ENCODE data around the gene FBXO17. TPM values are rescaled to one million over a fixed set of nuclear protein-coding genes. Genes with fewer than 3 reads are reported as not detected.
A peak's percentile ranks its signal among the peaks of the same experiment; 100 is the strongest.
"Not testable (repeated sequence)": the region's sequence is repeated elsewhere in the genome, so short reads cannot be mapped to it uniquely, and the experiment has no call there.

FBXO17 gene
- total and polyA plus RNA-seq, 12 donors: 1.00 to 3.2 (median 2.2) TPM

- H3K4me3 ChIP-seq: no peak overlapping the region
- intact Hi-C loops (cut with DNase I): no loop called here
- H3K4me1 ChIP-seq: no peaks in the 10 kb centered on the region
Measured at GRCh38 chr19:38941979-38942378, 33.6 kb downstream of the FBXO17 start.

GRCh38 chr19:38941466-38941865 is 34.1 kb downstream of the FBXO17 start:
- whole genome bisulfite sequencing, 2 donors: 89 to 90% methylated on average over 5 of the region's 5 CpGs
- ATAC-seq; H3K27ac ChIP-seq; H3K27me3 ChIP-seq; H3K9me3 ChIP-seq; H3K4me3 ChIP-seq; DNase-seq; intact Hi-C loops (cut with DNase I); H3K36me3 ChIP-seq; H3K4me1 ChIP-seq: not testable (repeated sequence)

More at GRCh38 chr19:38941979-38942378, 33.6 kb downstream of the FBXO17 start:
- Histone ChIP-seq H3K27me3 (no peaks in the 10 kb centered on the region), H3K36me3 (peaks cover 0 to 4% (median 0%) of the 10 kb centered on the region in 9 donors), H3K9me3 (no peaks in the 10 kb centered on the region), H3K27ac (no peak overlapping the region)
- WGBS, 2 donors: 78 to 87% methylated on average over 2 of the region's 2 CpGs
- TF ChIP-seq CTCF (IDR thresholded peaks at IDR 0.05): no peak
- DNase-seq (no peak), ATAC-seq (no peak)

GRCh38 chr19:38939957-38940356 is 35.6 kb downstream of the FBXO17 start:
- WGBS, 2 donors: 59% methylated on average over 5 of the region's 5 CpGs
- intact Hi-C loops (cut with DNase I): loop anchor here in 4 of 10 donors (10.0 kb wide), 5 partner anchors 205 to 535 kb away; partner anchors contain the start of gene FAM98C (in 1 of the 4)
- TF ChIP-seq CTCF (IDR thresholded peaks at IDR 0.05): no peak
- H3K36me3 ChIP-seq: peaks cover 0 to under 1% (median 0%) of the 10 kb centered on the region in 9 donors
- H3K27me3 ChIP-seq: no peaks in the 10 kb centered on the region
- peaks cover 0 to under 1% (median 0%) of the 10 kb centered on the region in 9 donors for H3K4me1 ChIP-seq
- ATAC-seq (no peak), DNase-seq (no peak)
- H3K27ac ChIP-seq: no peak overlapping the region
- no peak overlapping the region for H3K4me3 ChIP-seq
- H3K9me3 ChIP-seq: peaks cover 0 to 7% (median 0%) of the 10 kb centered on the region in 11 donors

GRCh38 chr19:38933544-38933943 is 42.0 kb downstream of the FBXO17 start:
- Histone ChIP-seq H3K9me3 (peaks cover 0 to 10% (median 0%) of the 10 kb centered on the region in 11 donors), H3K36me3 (peaks cover 0 to 25% (median 3%) of the 10 kb centered on the region in 9 donors), H3K27ac (peak overlapping the region in 2 of 10 donors; percentile 10 to 31), H3K27me3 (no peaks in the 10 kb centered on the region), H3K4me3 (no peak overlapping the region), H3K4me1 (peaks cover 9 to 44% (median 30%) of the 10 kb centered on the region in 9 donors)
- DNase-seq: no peak
- intact Hi-C loops (cut with DNase I): loop anchor here in 5 of 10 donors (5.0 to 10.0 kb wide), 9 partner anchors 199 to 531 kb away; partner anchors contain the start of genes FAM98C (in 3 of the 5) and ACTN4 (in 1 of the 5)
- no peak for TF ChIP-seq CTCF (IDR thresholded peaks at IDR 0.05)
- 92 to 97% methylated on average over 4 of the region's 4 CpGs for WGBS, 2 donors
- no peak for ATAC-seq

Measured in heart right ventricle (tissue), 16 donors.